ENCODE results near the gene ZBTB34.
A peak's percentile ranks its signal among the peaks of the same experiment; 100 is the strongest.

Gene ZBTB34

GRCh38 chr9:126847051-126847450 lies 13.4 kb upstream of the ZBTB34 start:
- no peak for DNase-seq

DNA sequence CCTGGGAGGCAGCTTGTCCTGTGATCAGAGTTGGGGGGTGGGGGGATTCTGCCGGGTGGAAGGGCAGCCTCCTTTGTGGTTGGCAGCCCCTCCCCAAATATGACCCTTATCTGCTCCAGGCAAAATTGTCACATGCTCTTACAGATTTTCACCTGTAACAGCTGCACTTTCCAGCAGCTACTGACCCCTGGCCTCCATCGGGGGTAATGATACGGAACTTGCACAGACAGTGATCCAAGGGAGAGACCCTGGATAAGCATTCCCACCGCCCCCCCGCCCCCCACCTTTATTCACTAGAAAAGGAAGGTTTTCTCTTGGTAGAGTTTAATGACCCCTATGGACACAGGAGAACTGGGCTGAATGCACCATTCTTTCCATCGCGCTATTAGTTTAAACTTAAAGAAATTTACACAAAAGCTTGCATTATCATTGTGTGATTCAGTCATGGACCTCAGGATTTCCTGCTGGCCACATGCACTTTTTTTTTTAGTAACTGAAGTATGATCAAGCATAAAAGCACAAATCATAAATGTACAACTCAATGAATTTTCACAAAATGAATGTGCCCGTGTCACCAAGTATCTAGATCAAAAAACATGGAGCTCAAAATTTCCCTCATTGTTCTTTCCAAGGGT lies 10.7 kb upstream of the ZBTB34 start:
- DNase-seq, result no peak

DNA sequence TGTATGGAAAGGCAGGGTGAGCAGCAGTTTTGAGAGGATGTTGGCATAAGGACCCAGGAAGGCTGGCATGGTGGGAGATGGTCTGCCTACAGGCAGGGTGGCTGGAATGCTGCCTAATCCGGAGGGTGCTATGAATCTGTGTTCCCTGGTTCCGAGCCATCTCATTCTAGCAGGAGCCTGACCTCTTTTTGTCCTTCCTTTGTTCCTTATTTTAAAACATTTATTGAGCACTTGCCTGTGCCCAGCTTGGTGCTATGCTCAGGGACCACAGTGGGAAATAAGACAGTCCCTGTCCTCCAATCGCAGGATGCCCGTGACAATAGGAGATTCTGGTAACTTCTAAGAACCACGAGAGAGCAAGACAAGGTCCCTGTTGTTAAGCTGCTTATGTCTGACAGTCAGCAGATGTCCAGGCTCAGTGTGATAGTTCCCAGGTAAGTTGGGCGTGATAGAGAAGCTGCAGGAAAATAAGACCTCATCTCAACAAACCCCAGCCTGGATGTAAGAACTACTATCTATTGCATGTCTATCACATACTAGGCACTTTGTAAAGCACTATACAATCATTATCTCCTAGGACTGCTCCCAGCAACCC lies 9.1 kb upstream of the ZBTB34 start:
- DNase-seq, result no peak

GRCh38 chr9:126852086-126852688 lies 8.3 kb upstream of the ZBTB34 start:
- DNase-seq, result no peak

- no peak for DNase-seq
These were observed 6.8 kb upstream of the ZBTB34 start for GRCh38 chr9:126853667-126854066.

- no peak for DNase-seq
These were observed 5.7 kb upstream of the ZBTB34 start for GRCh38 chr9:126854734-126855133.

- DNase-seq, result no peak
These were observed 4.0 kb upstream of the ZBTB34 start for GRCh38 chr9:126856326-126856877.

DNA sequence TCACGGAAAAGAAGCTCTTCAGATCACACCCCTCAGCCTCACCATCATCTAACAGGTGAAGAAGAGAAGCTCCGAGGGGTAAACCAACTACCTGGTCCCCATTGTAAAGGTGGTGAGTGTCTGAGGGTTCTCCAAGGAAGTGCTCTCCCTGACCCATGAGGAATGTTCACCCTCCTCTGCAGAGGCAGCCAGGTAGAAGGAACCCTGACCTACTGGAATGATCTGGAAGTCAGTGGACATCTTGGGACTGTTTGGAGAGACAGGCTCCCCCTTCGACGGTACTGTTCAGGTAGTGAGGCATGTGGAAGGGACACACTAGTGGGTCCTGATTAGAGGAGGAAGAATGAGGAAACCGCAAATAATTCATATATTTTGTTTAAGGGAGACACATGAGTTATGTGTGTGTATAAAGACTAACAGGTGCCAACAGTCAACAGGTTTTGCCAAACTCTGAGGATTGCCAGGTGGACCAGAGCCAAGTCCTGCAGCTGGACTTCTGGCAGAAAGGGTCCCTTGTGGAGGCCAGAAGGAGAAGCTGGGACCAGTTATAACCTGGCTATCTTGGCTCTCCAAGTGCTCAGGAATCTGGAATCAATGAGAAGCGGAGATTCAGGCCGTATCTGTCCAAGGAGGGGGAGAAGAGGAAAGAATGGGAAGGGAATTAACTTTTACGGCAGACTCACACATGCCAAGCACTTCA lies 3.0 kb upstream of the ZBTB34 start:
- no peak for DNase-seq

GRCh38 chr9:126859111-126859510 lies 1.3 kb upstream of the ZBTB34 start:
- DNase-seq, result no peak

DNA sequence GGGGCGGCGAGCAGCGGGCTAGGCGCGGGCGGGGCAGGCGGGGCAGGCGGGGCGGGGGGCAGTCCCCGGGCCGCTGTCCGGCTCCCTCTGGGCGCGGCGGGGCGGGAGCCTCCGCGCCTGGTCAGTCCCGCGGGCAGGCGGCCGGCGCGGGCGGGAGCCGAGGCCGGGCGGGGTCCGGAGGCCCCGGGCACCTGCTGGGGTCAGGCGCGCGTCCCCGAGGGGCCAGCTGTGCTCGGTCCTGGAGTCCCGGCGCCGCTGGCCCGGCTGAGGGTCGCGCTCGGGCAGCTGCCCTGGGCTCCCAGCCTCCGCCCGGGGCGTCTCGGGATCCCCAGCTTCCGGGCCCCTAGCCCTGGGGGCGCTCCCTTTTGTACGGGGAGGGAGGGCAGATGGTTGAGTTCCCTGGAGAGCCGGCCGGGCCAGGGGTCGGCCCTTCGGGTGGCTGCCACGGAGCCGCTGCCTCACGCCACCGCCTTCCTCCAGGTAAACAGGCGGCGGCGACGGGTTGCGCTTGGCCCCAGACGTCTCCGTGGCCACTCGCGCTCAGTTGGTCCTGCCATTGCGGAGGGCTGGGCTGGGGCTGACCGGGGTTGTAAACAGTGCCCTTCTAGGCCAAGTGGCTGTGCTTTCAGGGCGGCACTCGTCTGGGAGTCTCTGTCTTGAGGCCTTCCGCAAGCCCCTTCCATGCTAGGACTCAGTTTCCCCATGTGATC lies 473 bp downstream of the ZBTB34 start:
- no peak for DNase-seq

- DNase-seq, result no peak
These were observed 1.3 kb downstream of the ZBTB34 start for GRCh38 chr9:126861707-126862103.

- DNase-seq, result peak in 1 of 2 donors; percentile 14
These were observed 1.8 kb downstream of the ZBTB34 start for GRCh38 chr9:126862104-126862761.

DNA sequence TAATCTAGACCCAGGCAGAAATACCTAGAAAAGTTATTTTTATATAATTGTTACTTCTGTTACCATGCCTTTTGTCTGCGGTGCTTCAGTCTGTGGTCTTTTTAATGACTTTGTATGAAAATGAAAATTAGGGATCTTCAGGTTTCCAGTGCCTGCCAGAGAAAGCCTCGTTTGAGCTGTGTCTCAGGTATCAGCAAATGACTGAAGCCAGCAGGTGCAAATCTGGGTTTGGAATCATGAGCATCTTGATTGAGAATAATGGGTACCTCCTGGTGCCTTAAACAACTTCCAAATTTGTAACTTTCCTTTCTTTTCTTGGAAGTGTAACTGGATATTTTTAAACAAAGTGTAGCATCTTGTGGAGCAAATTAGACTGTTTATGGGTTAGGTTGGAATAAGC lies 4.3 kb downstream of the ZBTB34 start:
- DNase-seq, result no peak

GRCh38 chr9:126869368-126869767 lies 8.9 kb downstream of the ZBTB34 start:
- no peak for DNase-seq

DNA sequence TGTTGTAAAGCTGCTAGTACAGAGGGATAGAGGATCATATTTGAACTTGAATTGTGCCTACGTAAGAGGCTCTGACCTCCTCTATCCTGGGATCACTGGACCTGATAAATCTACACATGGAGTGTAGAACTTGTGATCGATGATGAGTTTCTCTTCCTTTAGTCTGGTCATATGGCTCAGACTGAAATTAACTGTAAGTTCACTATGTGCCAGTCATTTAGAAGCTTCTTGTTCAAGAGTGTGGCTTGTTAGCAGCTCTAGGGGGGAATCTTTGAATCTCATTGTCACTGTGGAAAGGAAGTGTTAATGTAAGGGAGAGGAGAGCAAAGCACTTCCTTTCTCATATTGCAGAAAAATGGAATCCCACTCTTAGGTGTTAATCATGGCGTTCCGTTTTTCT lies 12.1 kb downstream of the ZBTB34 start:
- no peak for DNase-seq

GRCh38 chr9:126874546-126875314 lies 14.3 kb downstream of the ZBTB34 start:
- DNase-seq, result no peak

GRCh38 chr9:126875756-126876510 lies 15.5 kb downstream of the ZBTB34 start:
- no peak for DNase-seq

DNA sequence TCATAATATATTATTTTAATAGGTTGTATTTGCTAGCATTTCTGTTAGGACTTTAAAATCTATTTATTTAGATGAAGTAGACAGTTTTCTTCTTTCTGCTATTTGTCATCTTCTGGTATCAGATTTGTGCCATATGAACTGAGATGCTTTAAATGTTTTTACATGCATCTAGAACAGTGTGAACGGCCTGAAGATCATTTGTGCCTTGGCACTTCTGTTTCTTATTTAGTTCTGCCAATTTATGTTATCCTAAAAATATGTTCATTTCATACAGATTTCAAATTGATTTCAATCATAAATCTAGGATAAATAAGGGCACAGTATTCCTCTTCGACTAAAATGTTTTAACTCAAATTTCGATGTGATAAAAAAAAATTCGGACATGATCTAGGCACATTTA lies 16.1 kb downstream of the ZBTB34 start:
- DNase-seq, result no peak

GRCh38 chr9:126877418-126877817 lies 17.0 kb downstream of the ZBTB34 start:
- DNase-seq, result no peak

DNA sequence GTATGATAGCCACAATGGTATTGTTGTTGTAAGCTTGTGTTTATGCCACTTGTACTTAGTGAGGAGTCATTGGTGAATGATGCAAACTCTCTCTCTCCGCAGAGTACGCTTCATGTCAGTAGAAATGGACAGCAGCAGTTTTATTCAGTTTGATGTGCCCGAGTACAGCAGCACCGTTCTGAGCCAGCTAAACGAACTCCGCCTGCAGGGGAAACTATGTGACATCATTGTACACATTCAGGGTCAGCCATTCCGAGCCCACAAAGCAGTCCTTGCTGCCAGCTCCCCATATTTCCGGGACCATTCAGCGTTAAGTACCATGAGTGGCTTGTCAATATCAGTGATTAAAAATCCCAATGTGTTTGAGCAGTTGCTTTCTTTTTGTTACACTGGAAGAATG lies 18.8 kb downstream of the ZBTB34 start:
- no peak for DNase-seq
